ENCODE data around the gene OR10G3. TPM values are rescaled to one million over a fixed set of nuclear protein-coding genes. Genes with fewer than 3 reads are reported as not detected.

OR10G3 gene
- total RNA-seq, 1 donor from 2014 or later = not detected

- intact Hi-C loops (cut with micrococcal nuclease) = no loop called here
Measured at GRCh38 chr14:21536418-21537089, 43.3 kb downstream of the OR10G3 start.

GRCh38 chr14:21535545-21536417 is 44.1 kb downstream of the OR10G3 start:
- intact Hi-C loops (cut with micrococcal nuclease) = no loop called here

GRCh38 chr14:21534576-21534975 is 45.3 kb downstream of the OR10G3 start:
- intact Hi-C loops (cut with micrococcal nuclease) = no loop called here

- intact Hi-C loops (cut with micrococcal nuclease) = no loop called here
Measured at GRCh38 chr14:21533294-21533693, 46.6 kb downstream of the OR10G3 start.

GRCh38 chr14:21529515-21529914 is 50.4 kb downstream of the OR10G3 start:
- intact Hi-C loops (cut with micrococcal nuclease) = no loop called here

- intact Hi-C loops (cut with micrococcal nuclease) = no loop called here
Measured at GRCh38 chr14:21528381-21529348, 51.2 kb downstream of the OR10G3 start.

GRCh38 chr14:21527318-21527679 is 52.6 kb downstream of the OR10G3 start:
- intact Hi-C loops (cut with micrococcal nuclease) = no loop called here

GRCh38 chr14:21526672-21527317 is 53.1 kb downstream of the OR10G3 start:
- intact Hi-C loops (cut with micrococcal nuclease) = loop anchor here (1.0 kb wide), 2 partner anchors 15 to 49 kb away; partner anchors contain the start of genes METTL3 and TOX4

GRCh38 chr14:21525962-21526671 is 53.8 kb downstream of the OR10G3 start, which contains the start of gene SALL2:
TSS of gene SALL2 (minus strand) at chr14:21526346. CDS start at chr14:21526127, 219 bp downstream.
- intact Hi-C loops (cut with micrococcal nuclease) = loop anchor here (1.0 kb wide), 2 partner anchors 15 to 49 kb away; partner anchors contain the start of genes METTL3 and TOX4

- intact Hi-C loops (cut with micrococcal nuclease) = no loop called here
Measured at GRCh38 chr14:21525571-21525961, 54.3 kb downstream of the OR10G3 start.

GRCh38 chr14:21524575-21525490 is 55.0 kb downstream of the OR10G3 start:
- intact Hi-C loops (cut with micrococcal nuclease) = no loop called here

GRCh38 chr14:21523203-21523602 is 56.7 kb downstream of the OR10G3 start:
- intact Hi-C loops (cut with micrococcal nuclease) = no loop called here

GRCh38 chr14:21521501-21521900 is 58.4 kb downstream of the OR10G3 start:
- intact Hi-C loops (cut with micrococcal nuclease) = no loop called here

GRCh38 chr14:21520767-21521166 is 59.1 kb downstream of the OR10G3 start:
- intact Hi-C loops (cut with micrococcal nuclease) = no loop called here

GRCh38 chr14:21518725-21519124 is 61.2 kb downstream of the OR10G3 start:
- intact Hi-C loops (cut with micrococcal nuclease) = no loop called here

All from T-helper 1 cell treated with Interleukin-12 subunit alpha and Interleukin-12 subunit beta and Interleukin-4 antibody, amounts not matched to agents 30 ng/mL and 1 ng/mL, for 36 hours (primary cell).